ENCODE results near the gene CIDEA.
A peak's percentile ranks its signal among the peaks of the same experiment; 100 is the strongest.
"Not testable (repeated sequence)": the region's sequence is repeated elsewhere in the genome, so short reads cannot be mapped to it uniquely, and the experiment has no call there.

The CIDEA gene

DNA sequence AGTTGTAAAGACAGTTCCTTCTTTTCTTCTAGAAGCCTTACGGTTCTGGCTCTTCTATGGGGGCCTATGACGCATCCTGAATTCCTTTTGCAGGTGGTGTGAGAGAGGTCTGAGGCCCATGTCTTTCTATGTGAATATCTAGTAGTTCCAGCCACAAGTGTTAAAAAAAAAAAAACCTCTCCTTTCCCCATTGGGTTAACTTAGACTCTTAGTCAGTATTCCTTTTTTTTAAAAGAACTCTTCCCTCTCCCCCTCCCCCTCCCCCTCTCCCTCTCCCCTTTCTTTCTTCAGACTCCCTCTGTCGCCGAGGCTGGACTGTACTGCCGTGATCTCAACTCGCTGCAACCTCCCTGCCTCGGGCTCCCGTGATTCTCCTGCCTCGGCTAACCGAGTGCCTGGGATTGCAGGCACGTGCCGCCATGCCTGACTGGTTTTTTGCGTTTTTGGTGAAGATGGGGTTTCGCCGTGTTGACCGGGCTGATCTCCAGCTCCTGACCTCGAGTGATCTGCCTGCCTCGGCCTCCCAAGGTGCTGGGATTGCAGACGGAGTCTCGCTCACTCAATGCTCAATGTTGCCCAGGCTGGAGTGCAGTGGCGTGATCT lies 11.4 kb upstream of the CIDEA start:
- DNase-seq = no peak

DNA sequence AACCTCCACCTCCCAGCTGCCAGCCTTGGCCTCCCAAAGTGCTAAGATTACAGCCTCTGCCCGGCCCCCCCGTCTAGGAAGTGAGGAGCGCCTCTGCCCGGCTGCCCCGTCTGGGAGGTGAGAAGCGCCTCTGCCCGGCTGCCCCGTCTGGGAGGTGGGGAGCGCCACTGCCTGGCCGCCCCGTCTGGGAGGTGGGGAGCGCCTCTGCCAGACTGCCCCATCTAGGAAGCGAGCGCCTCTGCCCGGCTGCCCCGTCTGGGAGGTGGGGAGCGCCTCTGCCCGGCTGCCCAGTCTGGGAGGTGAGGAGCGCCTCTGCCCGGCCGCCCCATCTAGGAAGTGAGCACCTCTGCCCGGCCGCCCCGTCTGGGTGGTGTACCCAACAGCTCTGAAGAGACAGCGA lies 10.9 kb upstream of the CIDEA start:
- DNase-seq = not testable (repeated sequence)

DNA sequence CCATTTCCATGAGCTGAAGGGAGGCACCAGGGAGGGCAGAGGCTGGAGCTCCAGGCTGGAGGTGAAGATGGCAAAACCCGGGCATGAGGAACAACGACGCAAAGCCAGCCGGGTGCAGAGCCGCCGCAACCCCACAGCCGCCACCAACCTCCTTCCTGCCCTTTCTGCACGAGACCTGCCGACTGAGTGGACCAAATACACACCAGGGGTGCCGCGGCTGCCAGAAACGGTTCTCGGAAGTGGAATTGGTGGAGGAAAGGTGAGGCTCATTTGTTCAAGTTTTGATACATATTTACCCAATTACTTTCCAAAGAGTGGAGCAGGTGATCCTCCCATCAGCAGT lies 8.4 kb upstream of the CIDEA start:
- DNase-seq = no peak

DNA sequence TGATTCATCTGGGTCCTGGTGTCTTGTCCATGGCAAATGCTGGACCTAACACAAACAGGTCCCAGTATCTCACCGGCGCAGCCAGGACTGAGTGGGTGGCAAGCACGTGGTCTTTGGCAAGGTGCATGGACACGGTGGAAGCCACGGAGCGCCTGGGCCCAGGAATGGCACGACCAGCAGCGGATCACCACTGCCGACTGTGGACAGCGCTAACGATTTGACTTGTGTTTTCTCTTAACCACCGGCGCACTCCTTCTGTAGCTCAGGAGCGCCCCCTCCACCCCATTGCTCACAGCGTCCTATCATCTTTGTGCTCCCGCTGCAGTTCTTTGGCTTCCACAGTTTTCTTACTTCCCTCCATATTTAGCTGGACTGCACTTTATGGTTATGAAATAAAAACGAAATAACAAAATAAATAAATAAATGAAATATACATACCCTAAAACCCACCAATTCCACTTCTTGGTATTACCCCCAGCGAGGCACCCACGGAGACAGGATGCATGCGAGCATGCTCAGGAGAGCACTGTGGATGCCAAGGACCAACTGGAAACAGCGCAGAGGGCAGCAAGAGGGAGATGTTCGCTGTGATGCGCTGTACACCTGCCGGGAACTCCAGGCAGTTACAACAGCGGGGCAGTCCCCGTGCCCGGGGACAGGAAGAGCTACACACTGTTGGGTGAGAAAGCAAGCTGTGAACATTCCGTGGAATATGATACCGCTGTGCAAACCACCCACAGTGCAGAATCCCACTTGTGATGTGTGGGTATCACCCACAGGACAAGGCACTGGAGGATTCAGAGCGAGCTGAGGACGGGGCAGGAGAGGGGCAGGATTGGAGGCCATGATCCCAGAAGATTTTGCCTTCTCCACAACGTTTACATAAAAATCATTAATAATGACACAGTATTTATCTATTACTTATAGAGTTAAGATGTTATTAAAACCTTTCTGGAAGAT lies 7.0 kb upstream of the CIDEA start:
- DNase-seq = no peak

DNA sequence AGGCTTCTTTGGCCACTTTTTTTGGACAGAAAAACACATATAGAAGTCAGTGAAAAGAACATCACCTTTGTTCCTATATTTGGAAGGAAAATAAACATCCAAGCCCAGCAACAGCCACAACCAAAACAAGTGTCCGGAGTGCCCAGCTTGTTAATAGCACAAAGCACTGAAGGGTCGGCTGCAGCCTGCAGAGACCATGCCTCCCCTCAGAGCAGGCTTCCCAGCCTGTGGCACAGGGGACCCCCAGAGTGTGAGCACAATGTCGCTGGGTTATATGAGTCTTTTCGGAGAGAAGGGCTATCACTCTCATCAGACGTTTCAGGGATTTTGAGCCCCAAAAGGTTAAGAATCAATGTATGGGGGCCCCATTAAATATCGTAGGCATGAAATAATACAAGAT lies 6.2 kb upstream of the CIDEA start:
- DNase-seq = no peak

DNA sequence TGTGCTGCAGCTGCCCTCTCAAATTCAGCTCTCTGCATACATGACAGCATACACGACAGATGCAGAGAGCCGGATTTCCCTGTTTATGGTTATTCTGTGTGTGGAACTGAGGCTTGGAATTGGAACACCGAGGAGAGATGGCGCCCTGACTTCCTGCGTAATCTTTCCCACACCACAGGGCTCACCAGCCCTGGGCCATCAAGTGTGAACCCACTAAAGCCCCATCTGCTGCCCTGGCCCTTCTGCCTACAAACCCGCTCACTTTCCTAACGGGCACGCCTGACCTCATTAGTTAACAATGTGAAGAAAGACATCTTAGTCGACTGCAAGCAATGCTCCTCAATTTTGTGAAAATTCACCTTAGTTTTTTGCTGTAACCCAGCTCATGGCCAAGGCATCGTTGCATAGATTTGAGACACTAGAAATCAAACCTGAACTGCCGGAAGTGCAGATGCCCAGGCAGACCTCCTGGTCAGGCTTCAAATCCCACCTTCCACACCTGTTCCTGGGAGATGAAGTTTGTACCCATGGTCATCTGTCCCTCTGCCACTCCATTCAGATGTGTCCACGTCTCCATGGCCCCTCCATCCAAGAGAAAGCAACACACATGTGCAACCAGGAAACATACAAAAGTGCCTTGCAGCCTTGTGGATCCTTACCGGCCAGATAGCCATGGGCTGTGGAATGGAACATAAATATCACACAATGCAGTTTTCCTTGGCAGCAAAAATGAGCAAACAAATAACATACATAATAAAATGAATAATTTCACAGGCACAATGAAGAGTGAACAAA lies 5.0 kb upstream of the CIDEA start:
- DNase-seq = no peak

DNA sequence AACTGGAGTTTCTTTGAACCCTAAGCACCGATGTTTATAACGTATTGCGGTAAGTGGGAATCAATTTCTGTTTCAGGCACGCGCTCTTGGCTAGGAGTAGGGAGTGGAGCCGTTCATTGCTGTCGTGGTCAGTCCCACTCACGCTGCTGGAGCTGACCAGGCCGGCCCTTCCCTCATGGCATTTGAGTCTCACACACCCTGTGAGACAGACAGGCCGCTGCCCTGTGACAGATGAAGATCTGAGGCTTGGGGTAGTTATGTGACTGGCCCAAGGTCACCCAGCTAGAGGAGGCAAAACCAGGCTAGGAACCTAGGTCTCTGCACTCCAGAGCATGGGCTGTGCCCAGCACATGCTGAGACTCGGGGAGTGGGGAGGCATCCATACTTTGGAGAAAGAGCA lies 2.9 kb upstream of the CIDEA start:
- no peak for DNase-seq

DNA sequence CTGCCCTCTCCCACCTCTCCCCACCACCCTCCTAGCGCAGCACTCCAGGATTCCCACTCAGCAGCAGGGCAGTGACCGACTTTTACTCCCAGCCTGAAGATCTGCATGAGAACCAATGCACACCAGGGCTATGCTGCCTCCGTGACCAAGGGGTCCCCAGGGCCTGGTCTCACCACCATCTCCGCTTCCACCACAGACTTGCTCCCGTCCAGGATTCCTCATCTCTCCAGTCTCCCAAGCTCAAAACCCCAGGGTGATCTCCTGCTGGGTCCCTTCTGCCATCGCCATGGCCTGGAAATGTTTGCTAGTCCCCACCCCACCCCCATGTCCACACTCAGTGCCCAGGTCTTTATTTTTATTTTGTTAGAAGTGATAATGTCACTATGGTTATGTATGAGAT lies 2.1 kb upstream of the CIDEA start:
- no peak for DNase-seq

DNA sequence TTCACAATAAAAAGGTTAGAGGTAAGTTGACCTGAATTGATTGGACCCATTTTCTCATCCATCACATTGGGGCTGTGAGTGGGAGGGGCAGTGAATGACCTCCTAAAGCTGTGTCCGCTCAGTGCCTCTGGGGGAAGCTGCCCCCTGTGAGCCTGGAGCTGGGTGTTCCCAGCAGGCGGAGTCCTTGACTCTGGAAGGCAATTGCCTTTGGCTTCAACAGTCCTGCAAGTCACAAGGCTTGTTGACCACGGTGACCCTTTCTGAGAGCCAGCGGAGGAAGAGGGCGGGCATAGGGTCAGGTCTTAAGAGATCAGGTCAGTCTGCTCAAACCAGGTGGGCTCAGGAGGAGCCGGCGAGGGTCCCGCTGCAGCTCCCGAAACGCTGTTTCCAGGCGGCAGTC lies 1.1 kb upstream of the CIDEA start:
- no peak for DNase-seq

DNA sequence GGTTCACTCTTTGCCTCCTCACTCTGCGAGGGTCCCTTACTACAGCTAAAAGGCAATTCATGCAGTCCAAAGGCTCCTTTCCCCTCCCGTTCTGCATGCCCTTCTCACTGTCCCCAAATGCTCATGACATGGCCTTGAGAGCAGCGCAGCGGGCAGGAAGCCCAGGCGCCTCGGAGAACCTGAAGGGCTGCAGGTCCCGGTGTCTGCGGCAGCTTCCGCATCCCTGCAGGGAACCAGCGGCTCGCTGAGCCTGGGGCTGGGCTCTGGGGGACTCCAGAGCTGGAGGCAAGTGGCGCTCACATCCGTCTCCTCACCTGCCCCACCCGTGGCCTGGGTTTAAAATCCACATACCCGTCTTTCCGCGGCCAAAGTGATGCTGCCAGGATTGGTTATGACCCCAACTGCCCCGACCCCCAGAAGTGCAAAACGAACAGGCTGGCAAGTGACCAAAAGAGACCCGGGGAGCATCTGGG lies 462 bp upstream of the CIDEA start:
- no peak for DNase-seq

DNA sequence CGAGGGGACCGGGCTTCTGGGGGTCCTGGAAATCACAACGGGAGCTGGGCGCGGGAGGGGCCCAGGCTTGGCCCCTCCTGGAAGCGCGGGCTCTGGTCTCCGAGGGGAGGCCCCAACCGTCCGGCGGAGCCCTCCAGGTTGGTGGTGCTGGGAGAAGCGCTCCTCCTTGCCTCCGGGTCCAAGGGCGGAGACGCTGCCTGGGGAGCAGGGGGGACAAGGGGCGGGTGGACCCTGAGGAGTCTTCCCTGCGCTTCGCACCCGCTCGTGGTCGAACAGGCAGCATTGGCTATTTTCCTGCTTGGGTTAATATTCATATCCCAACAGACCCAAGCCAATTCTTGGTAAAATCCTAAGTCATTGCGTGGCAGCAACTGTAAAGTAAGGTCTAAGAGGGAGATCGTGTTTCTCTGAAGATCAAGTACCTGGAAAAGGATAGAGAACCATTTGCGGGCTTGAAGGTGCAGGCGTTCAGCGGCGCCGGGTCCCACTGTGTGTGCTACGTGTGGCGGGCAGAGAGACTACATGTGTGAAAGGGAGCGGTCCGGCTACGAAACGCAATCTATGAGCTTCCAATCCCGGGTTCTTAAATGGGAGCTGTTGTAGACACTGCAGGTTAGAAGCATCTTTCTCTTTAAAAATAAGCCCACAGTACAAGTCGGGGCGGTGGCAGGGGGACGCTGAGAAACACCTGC lies 805 bp downstream of the CIDEA start:
- DNase-seq = no peak

DNA sequence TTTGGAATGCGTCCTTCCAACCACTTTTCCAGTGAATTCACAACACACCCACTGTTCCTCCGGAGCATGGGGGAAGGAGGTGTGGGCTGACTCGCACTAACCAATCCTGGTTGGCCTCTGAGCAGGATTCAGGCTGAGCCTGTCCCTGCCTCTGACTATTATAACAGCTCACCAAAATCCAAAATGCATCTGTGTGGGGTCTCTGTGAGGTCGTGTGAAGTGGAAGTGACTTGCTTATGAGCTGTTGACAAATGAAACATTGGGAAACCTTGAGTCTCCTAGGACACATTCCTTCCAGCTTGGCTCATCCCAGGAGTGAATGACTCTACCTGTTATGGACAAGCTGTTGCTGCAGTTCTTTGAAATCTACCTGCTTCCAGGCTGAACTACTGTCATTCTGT lies 1.5 kb downstream of the CIDEA start:
- DNase-seq = no peak

DNA sequence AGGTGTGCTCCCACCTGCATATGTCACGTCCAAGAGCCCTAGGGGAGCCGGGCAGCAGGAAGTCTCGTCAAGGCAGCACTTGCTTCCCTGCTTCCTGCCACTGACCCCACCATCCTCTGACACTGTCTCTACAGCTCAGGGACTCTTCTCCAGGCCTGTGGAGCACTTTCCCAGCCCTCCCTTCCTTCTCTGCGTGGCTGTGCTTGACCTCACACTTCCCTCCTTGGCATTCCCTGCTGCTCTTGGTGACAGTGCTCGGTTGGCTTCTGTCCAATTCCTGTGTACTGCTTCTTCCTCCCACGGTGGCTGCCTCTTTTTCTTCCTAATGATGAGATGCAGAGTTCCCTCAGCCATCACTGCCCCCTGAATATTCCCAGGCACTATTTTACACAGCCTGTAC lies 2.8 kb downstream of the CIDEA start:
- no peak for DNase-seq

DNA sequence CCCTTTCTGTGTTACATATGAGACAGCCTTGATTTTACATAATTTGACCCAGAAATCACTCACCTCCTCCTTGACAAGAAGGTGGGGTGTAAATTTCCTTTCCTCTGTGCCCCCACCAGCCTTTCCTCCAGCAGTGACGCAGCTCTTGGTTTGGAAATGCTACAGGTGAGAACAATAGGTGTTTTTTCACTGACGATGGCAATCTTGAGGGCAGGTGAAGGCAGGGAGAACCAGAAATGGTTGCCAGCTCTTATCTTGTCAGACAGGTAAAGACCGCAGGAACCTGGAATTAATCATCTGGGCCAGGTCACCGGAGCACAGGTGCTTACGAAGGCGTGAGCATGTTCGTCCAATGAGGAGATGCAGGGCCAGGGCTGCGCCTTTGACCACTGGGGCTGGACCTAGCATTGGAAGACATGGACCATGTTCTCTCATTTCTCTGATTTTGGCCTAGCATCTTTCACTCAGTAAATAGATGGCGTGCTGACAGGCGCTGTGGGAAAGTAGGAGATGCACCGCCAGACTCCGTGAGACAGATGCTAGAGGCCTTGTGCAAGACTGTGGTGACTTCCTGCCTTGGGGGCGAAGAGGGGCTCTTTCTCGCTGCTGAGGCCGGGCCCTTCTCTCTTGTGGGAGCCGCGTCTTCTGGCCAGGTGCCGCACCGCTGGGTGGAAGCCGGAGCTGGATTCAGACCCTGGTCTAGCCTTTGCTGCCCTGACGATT lies 4.0 kb downstream of the CIDEA start:
- no peak for DNase-seq

DNA sequence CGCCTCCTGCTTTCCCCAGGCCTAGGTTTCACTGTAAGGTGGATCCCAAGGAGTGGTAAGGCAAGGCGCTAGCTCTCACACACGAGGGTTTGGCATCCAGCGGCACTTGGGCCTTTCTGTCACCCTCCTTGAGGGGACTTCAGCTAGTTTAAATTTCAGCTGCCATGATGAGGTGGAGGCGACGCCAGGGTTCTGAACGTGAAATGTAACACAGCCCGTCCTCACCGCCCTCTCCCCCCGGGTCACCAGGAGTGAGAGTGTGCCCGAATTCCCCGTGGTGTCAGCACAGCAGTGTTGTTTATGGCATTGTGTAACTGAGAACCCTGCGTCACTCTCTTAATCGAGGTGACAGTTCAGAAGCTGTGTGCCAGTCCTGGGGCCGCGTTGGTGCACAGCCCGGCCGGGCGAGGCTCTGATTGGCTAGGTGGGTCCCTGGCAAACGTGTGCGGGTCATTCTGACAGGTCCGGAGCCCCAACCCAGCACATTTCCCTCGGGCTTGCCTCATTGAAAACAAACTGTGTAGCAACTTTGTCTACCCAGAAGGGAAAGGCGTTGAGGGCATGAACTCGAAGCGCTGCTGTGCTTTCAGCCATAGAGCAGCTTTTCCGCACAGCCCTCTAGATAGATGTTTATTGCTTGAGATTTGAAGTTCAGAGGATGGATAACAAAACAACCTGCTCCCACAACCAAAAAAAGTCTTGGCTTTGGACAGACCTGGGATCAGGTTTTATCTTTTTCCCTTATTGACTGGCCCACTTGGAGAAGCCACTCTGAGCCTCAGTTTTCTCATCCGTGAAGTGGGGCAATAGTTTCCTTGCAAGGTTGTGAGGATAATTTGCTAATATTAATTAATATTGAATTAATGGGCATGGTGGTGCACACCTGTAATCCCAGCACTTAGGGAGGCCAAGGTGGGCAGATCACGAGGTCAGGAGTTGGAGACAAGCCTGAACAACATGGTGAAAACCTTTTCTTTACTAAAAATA lies 4.9 kb downstream of the CIDEA start:
- no peak for DNase-seq

DNA sequence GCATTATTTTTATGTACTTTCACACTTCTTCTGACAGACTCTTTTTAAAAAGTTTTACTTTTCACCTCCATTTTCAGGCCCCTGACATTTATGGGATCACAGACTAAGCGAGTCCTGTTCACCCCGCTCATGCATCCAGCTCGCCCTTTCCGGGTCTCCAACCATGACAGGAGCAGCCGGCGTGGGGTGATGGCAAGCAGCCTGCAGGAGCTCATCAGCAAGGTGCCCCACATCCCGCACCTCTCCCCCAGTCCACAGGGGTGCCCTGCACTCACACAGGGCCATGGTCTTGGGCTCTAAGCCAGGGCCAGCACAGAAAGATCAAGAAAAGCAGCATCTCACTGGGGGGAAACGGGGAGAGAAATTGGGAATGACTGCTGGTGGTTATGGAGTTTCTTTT lies 8.6 kb downstream of the CIDEA start:
- DNase-seq = no peak

DNA sequence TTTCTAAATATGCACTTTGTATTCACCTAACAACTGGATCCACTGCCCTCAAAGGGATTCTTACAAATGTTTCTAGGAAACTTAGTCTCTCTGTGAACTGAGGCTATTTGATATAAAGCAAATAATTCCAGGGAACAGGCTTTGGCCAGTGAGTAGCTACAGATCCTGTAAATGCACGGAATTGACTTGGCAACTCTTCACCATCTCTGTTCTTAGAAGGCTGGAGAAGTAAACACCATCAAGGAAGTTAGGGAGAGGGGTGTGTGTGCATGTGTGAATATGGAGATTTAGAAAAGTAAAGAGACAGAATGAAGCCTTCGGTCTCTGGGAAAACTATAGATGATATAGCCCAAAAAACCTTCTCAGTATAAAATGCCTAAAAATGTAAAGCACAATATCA lies 10.7 kb downstream of the CIDEA start:
- no peak for DNase-seq

DNA sequence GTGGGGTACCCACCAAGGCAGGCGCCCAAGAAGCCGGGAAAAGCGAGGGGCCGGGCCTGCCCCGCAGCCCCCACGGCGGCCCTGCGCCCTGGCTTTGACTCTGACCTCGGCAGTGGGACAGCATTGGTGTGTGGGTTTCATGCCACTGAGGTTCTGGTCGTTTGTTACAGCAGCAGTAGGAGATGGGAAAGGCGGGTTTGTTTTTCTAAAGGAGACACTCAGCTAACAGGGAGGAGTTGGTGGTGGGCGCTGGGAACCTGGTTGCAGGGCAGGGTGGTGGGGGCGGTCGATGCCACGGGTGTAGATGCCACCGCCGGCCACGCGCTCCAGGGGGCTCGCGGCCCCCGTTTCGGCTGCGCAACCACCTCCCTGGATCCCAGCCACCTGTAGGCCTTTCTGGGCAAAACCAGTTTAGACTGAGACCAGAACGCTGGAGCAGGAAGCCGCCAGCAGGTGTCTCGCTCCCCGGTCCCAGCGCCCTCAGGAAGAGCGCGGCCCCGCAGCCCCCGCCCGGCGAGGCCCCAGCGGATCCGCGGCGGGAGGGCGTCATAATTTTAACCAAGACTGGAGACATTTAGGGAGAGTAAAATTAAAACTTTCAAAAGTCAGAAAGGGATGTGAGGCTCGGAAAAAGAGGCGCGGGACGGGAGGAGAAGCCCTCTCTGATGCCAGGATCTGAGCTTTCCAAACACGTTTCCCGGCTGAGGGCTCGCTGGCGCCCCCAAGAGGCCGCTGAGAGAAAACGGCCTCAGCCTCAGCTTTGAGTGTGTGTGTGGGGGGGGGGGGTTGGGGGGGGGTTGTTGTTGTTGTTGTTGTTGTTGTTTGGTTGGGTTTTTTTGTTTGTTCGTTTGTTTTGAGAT lies 17.4 kb downstream of the CIDEA start:
- DNase-seq = peak; percentile 5 to 34 (median 14)

DNA sequence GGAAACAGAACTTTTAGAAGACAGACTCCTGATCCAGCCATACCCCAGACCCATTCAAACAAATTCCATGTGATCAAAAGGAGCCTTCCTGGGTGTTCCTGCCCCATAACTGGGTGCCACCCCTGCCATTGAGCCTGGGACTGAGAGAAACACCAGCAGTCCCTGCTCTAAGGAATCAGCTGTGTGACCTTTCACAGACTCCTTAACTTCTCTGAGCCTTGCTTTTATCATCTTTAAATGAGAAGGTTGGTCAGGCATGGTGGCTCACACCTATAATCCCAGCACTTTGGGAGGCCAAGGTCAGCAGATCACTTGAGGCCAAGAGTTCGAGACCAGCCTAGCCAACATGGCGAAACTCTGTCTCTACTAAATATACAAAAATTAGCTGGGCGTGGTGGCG lies 20.6 kb downstream of the CIDEA start:
- DNase-seq = no peak

Data from activated CD4-positive, CD25-positive, alpha-beta regulatory T cell (primary cell).